Measurements from ENCODE around the gene DGCR2. TPM values are rescaled to one million over a fixed set of nuclear protein-coding genes. Genes with fewer than 3 reads are reported as not detected.

The DGCR2 gene
- total RNA-seq, 1 experiment from 2014 or later: 41.1 TPM

DNA sequence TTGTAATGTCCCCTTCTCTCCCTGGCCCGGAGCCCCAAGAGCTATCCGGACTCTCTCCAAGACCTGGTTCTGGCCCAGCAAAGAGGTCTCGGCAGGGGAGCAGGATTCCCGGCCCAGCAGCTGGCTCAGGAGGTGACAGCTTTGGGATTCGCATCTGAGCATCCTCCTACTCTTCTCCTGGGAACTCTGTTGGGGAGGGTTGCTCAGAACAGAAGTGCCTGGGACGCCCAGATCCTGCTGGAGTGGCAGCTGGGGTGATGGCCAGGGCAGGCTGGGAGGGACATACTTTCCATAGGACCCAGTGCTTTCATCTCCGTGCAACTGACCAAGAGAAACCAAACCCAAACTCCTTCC lies 102.6 kb downstream of the DGCR2 start:
- no peak for DNase-seq (ENCODE audit: low spot score)
- no peaks in the 10 kb centered on the region for H3K36me3 ChIP-seq (ENCODE audit: insufficient read depth, low read length, poor library complexity, severe bottlenecking)
- no peak overlapping the region for H3K27ac ChIP-seq (ENCODE audit: low read depth, low read length, poor library complexity, severe bottlenecking)
- no peaks in the 10 kb centered on the region for H3K9me3 ChIP-seq (ENCODE audit: low read depth, low read length, poor library complexity, severe bottlenecking)
- H3K27me3 ChIP-seq (replicated peaks; ENCODE audit: insufficient read depth, low read depth, low read length, poor library complexity): peaks cover 12% of the 10 kb centered on the region
- ChIA-PET POLR2A (ENCODE audit: low non-redundant PET) (no interaction called here), CTCF (no interaction called here)
- TF ChIP-seq CTCF (conservative IDR thresholded peaks at IDR 0.05; ENCODE audit: low read depth, low read length) (no peak), EZH2 (IDR thresholded peaks at IDR 0.05; ENCODE audit: borderline replicate concordance, low read depth, low read length, poor library complexity, severe bottlenecking) (no peak)
- intact Hi-C loops (cut with micrococcal nuclease; ENCODE audit: unreplicated experiment): no loop called here
- no peak overlapping the region for H3K4me3 ChIP-seq (ENCODE audit: low read depth, low read length, poor library complexity, severe bottlenecking)
- BruUV-seq (replicated peaks): no TSS peak
- H3K4me1 ChIP-seq (ENCODE audit: insufficient read depth, low read length, poor library complexity, severe bottlenecking): no peaks in the 10 kb centered on the region

- ChIA-PET POLR2A (ENCODE audit: low non-redundant PET) (no interaction called here), CTCF (no interaction called here)
- H3K4me1 ChIP-seq (ENCODE audit: insufficient read depth, low read length, poor library complexity, severe bottlenecking): no peaks in the 10 kb centered on the region
- BruUV-seq (replicated peaks): no TSS peak
- no peak overlapping the region for H3K27ac ChIP-seq (ENCODE audit: low read depth, low read length, poor library complexity, severe bottlenecking)
- no peaks in the 10 kb centered on the region for H3K9me3 ChIP-seq (ENCODE audit: low read depth, low read length, poor library complexity, severe bottlenecking)
- TF ChIP-seq EZH2 (IDR thresholded peaks at IDR 0.05; ENCODE audit: borderline replicate concordance, low read depth, low read length, poor library complexity, severe bottlenecking) (no peak), CTCF (conservative IDR thresholded peaks at IDR 0.05; ENCODE audit: low read depth, low read length) (no peak)
- no peak for DNase-seq (ENCODE audit: low spot score)
- H3K4me3 ChIP-seq (ENCODE audit: low read depth, low read length, poor library complexity, severe bottlenecking): no peak overlapping the region
- H3K36me3 ChIP-seq (ENCODE audit: insufficient read depth, low read length, poor library complexity, severe bottlenecking): no peaks in the 10 kb centered on the region
- intact Hi-C loops (cut with micrococcal nuclease; ENCODE audit: unreplicated experiment): no loop called here
- H3K27me3 ChIP-seq (replicated peaks; ENCODE audit: insufficient read depth, low read depth, low read length, poor library complexity): peaks cover 12% of the 10 kb centered on the region
Measured at GRCh38 chr22:19019029-19019678, 103.1 kb downstream of the DGCR2 start.

GRCh38 chr22:19018256-19018655 lies 104.0 kb downstream of the DGCR2 start:
- no peak overlapping the region for H3K27ac ChIP-seq (ENCODE audit: low read depth, low read length, poor library complexity, severe bottlenecking)
- DNase-seq (ENCODE audit: low spot score): no peak
- H3K4me3 ChIP-seq (ENCODE audit: low read depth, low read length, poor library complexity, severe bottlenecking): no peak overlapping the region
- TF ChIP-seq CTCF (conservative IDR thresholded peaks at IDR 0.05; ENCODE audit: low read depth, low read length) (no peak), EZH2 (IDR thresholded peaks at IDR 0.05; ENCODE audit: borderline replicate concordance, low read depth, low read length, poor library complexity, severe bottlenecking) (no peak)
- ChIA-PET CTCF (no interaction called here), POLR2A (ENCODE audit: low non-redundant PET) (no interaction called here)
- H3K9me3 ChIP-seq (ENCODE audit: low read depth, low read length, poor library complexity, severe bottlenecking): no peaks in the 10 kb centered on the region
- H3K27me3 ChIP-seq (replicated peaks; ENCODE audit: insufficient read depth, low read depth, low read length, poor library complexity): peaks cover 12% of the 10 kb centered on the region
- no peaks in the 10 kb centered on the region for H3K4me1 ChIP-seq (ENCODE audit: insufficient read depth, low read length, poor library complexity, severe bottlenecking)
- intact Hi-C loops (cut with micrococcal nuclease; ENCODE audit: unreplicated experiment): no loop called here
- no TSS peak for BruUV-seq (replicated peaks)
- H3K36me3 ChIP-seq (ENCODE audit: insufficient read depth, low read length, poor library complexity, severe bottlenecking): no peaks in the 10 kb centered on the region
